ENCODE data around the gene CRELD2. TPM values are rescaled to one million over a fixed set of nuclear protein-coding genes. Genes with fewer than 3 reads are reported as not detected.

The CRELD2 gene
- total RNA-seq, 3 donors from 2014 or later (not counting 1 experiment from before 2014, with no cell fraction given): 45.1 to 69.8 (median 48.5) TPM

- H3K9me3 Mint-ChIP-seq: peaks cover 0 to 2% of the 10 kb centered on the region in 2 donors
- no peak overlapping the region for H3K4me3 Mint-ChIP-seq
- H3K27ac Mint-ChIP-seq: no peak overlapping the region
- no peak overlapping the region for H3K27ac ChIP-seq (ENCODE audit: low read length)
- WGBS (ENCODE audit: insufficient coverage): 94% methylated on average over 17 of the region's 17 CpGs
- no peaks in the 10 kb centered on the region for H3K27me3 ChIP-seq (ENCODE audit: control insufficient read depth, insufficient read depth, low read length)
- peaks cover 44% of the 10 kb centered on the region for H3K36me3 ChIP-seq (ENCODE audit: control insufficient read depth, insufficient read depth, low read length)
- no peak for DNase-seq
- no peak overlapping the region for H3K4me3 ChIP-seq (ENCODE audit: low read length)
- no peaks in the 10 kb centered on the region for H3K27me3 Mint-ChIP-seq (ENCODE audit: low read depth in 2 of 2)
- no peak for TF ChIP-seq CTCF (IDR thresholded peaks at IDR 0.05)
- H3K4me1 ChIP-seq (ENCODE audit: control insufficient read depth, insufficient read depth, low read length): peaks cover 5% of the 10 kb centered on the region
- peaks cover 19 to 32% of the 10 kb centered on the region in 2 donors for H3K4me1 Mint-ChIP-seq
- peaks cover 6% of the 10 kb centered on the region for H3K36me3 Mint-ChIP-seq
- no peak for ATAC-seq
- H3K9me3 ChIP-seq (ENCODE audit: control insufficient read depth, insufficient read depth, low read length): no peaks in the 10 kb centered on the region
- intact Hi-C loops (cut with micrococcal nuclease): no loop called here
Observed at GRCh38 chr22:49903322-49904039, 15.0 kb upstream of the CRELD2 start.

GRCh38 chr22:49904040-49904369 lies 14.4 kb upstream of the CRELD2 start:
- H3K27ac ChIP-seq (ENCODE audit: low read length): no peak overlapping the region
- H3K9me3 ChIP-seq (ENCODE audit: control insufficient read depth, insufficient read depth, low read length): no peaks in the 10 kb centered on the region
- H3K4me3 ChIP-seq (ENCODE audit: low read length): no peak overlapping the region
- no peak overlapping the region for H3K4me3 Mint-ChIP-seq
- no peaks in the 10 kb centered on the region for H3K27me3 ChIP-seq (ENCODE audit: control insufficient read depth, insufficient read depth, low read length)
- ATAC-seq (no peak), DNase-seq (no peak)
- peaks cover 0 to 2% of the 10 kb centered on the region in 2 donors for H3K9me3 Mint-ChIP-seq
- H3K36me3 ChIP-seq (ENCODE audit: control insufficient read depth, insufficient read depth, low read length): peaks cover 46% of the 10 kb centered on the region
- H3K36me3 Mint-ChIP-seq: peaks cover 6% of the 10 kb centered on the region
- 96% methylated on average over 11 of the region's 11 CpGs for WGBS (ENCODE audit: insufficient coverage)
- intact Hi-C loops (cut with micrococcal nuclease): no loop called here
- no peak overlapping the region for H3K27ac Mint-ChIP-seq
- peaks cover 19 to 32% of the 10 kb centered on the region in 2 donors for H3K4me1 Mint-ChIP-seq
- peaks cover 5% of the 10 kb centered on the region for H3K4me1 ChIP-seq (ENCODE audit: control insufficient read depth, insufficient read depth, low read length)
- H3K27me3 Mint-ChIP-seq (ENCODE audit: low read depth in 2 of 2): no peaks in the 10 kb centered on the region
- no peak for TF ChIP-seq CTCF (IDR thresholded peaks at IDR 0.05)

- Mint-ChIP-seq H3K4me3 (no peak overlapping the region), H3K36me3 (peaks cover 6% of the 10 kb centered on the region), H3K4me1 (peaks cover 13 to 20% of the 10 kb centered on the region in 2 donors), H3K27me3 (ENCODE audit: low read depth in 2 of 2) (no peaks in the 10 kb centered on the region), H3K9me3 (peaks cover 0 to 2% of the 10 kb centered on the region in 2 donors), H3K27ac (no peak overlapping the region)
- DNase-seq: no peak
- peaks cover 51% of the 10 kb centered on the region for H3K36me3 ChIP-seq (ENCODE audit: control insufficient read depth, insufficient read depth, low read length)
- intact Hi-C loops (cut with micrococcal nuclease): no loop called here
- H3K9me3 ChIP-seq (ENCODE audit: control insufficient read depth, insufficient read depth, low read length): no peaks in the 10 kb centered on the region
- H3K27me3 ChIP-seq (ENCODE audit: control insufficient read depth, insufficient read depth, low read length): no peaks in the 10 kb centered on the region
- no peak overlapping the region for H3K27ac ChIP-seq (ENCODE audit: low read length)
- no peak overlapping the region for H3K4me3 ChIP-seq (ENCODE audit: low read length)
- no peaks in the 10 kb centered on the region for H3K4me1 ChIP-seq (ENCODE audit: control insufficient read depth, insufficient read depth, low read length)
- 96% methylated on average over 18 of the region's 18 CpGs for WGBS (ENCODE audit: insufficient coverage)
- no peak for TF ChIP-seq CTCF (IDR thresholded peaks at IDR 0.05)
- no peak for ATAC-seq
Observed at GRCh38 chr22:49905465-49905864, 13.0 kb upstream of the CRELD2 start.

Data from natural killer cell (primary cell).